GM13976 (cell line): ENCODE measurements around the gene TJP3.
"Not testable (repeated sequence)": the region's sequence is repeated elsewhere in the genome, so short reads cannot be mapped to it uniquely, and the experiment has no call there.

Source experiments
- DNase-seq: peaks from one replicate; pipeline ENCODE4 v3.0.0; 2012; ENCODE audit warnings: low spot score
- in situ Hi-C: fragments of 300-500 bp; cut with MboI; formaldehyde crosslinking; loops from one replicate; pipeline ENCODE4 v1.12.0; 2022; ENCODE audit warnings: low sequenced_read_pairs, mixed read lengths, inconsistent platforms; ENCODE audit not compliant: unreplicated experiment
- TF ChIP-seq, protein P1 (sequence below): IDR thresholded peaks from 2 replicates; pipeline ENCODE4 v1.5.1; 2012; ENCODE audit warnings: borderline replicate concordance, mild to moderate bottlenecking; ENCODE audit not compliant: insufficient read depth; ENCODE audit errors: extremely low read depth, missing control alignments, control extremely low read depth

TJP3 gene

DNA sequence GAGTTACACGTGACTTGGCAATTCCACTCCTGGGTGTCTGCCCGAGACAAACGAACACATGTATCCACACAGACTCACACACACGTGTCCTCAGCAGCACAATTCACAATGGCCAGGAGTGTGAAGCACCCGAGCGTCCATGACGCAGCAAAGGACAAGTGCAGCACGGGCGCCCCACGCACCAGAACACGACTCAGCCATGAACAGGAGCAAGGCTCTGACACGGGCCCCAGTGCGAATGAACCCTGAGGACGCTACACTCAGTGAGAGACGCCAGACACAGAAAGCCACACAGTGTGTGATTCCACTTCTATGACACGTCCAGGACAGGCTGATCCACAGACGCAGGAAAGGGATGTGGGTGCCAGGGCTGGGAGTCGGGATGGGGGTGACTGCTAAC is 44.3 kb upstream of the TJP3 start:
- no peak for DNase-seq
- in situ Hi-C loops = no loop called here
- TF ChIP-seq, protein P1, sequence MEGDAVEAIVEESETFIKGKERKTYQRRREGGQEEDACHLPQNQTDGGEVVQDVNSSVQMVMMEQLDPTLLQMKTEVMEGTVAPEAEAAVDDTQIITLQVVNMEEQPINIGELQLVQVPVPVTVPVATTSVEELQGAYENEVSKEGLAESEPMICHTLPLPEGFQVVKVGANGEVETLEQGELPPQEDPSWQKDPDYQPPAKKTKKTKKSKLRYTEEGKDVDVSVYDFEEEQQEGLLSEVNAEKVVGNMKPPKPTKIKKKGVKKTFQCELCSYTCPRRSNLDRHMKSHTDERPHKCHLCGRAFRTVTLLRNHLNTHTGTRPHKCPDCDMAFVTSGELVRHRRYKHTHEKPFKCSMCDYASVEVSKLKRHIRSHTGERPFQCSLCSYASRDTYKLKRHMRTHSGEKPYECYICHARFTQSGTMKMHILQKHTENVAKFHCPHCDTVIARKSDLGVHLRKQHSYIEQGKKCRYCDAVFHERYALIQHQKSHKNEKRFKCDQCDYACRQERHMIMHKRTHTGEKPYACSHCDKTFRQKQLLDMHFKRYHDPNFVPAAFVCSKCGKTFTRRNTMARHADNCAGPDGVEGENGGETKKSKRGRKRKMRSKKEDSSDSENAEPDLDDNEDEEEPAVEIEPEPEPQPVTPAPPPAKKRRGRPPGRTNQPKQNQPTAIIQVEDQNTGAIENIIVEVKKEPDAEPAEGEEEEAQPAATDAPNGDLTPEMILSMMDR = no peak

DNA sequence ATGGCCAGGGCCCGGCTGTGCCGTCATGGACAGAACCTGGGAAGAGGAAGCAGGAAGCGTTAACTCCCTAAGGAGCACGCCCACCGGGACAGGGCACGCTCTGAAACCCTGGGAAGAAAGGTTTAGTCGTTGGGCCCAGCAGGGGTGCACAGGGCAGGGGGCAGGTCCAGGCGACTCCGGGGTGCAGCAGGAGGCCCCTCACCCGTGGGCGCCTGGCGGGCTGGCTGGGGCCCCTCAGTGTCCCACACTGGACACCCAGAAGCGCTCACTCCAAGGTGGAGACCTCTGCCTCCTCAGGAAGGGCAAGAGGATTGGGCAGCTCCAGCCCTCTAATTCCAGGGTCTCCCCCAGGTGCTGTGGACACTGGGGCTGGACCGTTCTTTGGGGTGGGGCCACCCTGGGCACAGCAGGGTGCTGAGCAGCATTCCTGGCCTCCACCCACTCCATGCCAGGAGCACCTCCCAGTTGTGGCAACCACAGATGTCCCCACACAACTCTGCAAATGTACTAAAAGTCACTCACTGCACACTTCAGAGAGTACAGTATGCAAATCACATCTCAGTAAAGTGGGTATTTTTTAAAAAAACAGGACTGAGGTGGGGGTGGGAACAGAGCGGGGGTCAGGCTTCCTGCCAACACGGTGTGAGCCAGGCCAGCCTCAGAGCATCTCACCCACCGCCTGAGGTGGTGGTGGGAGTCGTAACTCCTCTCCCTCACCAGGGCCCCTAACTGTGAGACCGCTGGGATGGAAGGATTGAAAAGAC is 43.1 kb upstream of the TJP3 start:
- TF ChIP-seq, protein P1 = no peak
- no peak for DNase-seq
- in situ Hi-C loops = no loop called here

DNA sequence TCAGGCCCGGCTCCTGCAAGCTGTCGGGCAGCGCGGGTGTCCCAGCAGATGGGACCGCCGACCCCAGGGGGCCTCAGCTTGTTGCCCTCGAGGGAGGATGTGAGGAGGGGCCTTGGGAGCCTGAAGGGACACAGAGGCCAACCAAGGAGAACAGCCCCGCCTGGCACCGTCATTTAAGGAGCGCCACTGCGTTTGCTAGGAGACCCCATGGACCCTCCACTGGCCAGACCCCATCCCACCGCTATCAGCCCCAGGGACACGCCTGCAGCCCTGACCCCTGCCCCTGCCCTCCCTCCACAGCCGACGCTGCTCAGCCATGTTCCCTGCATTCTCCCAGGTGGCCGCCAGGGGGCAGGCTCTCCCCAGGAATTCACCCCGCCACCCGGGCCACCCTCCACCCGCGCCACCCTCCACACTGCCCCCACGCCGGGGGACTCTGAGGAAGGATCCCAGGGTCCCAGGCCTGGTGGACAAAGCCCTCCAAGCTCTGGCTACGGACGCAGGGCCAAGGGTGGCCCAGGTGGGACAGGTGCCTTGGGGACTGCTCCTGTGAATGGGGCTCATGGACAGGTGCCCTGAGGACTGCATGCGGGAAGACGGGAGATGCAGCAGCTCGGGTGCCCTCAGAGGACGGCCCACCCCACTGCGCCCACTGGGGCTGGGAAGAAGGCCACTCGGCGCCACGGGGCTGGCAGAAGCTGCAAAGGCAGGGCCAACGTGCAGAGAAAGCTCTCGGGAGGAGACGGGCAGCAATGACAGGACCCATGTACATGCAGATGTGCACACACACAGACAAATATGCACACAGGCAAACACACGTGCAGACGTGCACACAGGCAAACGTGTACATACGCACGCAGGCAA is 42.3 kb upstream of the TJP3 start:
- peak; percentile 92 for DNase-seq
- TF ChIP-seq, protein P1 = peak; percentile 93
- in situ Hi-C loops = no loop called here

DNA sequence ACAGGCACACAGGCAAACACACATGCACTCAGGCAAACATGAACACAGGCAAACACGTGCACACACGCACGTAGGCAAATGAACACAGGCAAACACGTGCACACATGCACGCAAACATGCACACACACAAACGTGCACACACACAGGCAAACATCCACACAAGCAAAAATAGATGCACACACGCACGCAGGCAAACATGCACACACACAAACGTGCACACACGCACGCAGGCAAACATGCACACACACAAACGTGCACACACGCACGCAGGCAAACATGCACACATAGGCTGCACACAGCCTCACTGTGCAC is 41.7 kb upstream of the TJP3 start:
- DNase-seq, in situ Hi-C loops: not testable (repeated sequence)

DNA sequence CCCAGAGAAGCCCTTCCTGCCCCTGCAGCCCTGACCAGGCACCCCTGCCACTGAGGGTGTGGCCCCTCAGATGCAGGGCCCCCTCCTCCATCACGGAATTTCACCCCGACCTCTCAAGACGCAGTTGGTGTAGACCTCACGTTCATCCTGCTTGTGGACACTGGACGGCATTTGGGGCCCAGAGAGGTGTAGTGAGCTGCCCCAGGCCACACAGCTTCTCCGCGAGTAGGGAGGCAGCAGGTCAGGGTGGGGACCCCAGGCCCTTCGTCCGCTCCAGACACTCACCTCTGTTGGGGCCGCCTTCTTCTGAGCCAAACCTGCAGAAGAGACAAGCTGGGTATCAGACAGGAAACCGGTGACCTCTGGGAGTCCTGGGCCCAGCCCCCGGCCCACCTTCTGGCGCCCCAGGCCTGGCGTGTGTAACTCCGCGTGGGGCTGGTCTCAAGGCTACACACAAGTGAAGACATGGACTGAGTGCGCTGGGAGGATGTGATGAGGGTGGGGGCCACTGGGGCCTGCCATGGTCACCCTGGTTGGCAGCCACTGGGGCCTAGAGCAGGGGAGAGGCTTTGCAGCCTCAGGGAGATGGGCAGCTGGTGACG is 41.0 kb upstream of the TJP3 start:
- TF ChIP-seq, protein P1 = no peak
- in situ Hi-C loops = no loop called here

DNA sequence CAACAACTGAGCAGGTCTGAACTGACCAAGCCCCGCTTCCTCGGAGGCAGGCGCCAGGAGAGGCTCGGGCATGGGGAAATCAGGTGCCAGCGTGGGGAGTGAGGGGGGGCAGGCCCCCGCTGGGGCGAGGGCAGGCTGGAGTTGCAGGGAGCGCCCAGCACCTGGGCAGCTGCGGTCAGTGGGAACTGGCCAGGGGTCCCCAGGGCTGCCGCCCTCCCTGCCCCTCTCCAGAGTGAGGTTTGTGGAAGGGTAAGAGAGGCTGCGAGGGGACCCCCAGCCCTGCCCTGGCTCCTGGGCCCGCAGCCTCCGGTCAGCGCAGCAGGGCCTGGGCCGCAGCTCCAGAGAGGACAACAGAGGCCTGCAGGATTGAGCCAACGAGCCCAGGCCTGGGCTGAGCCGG is 40.4 kb upstream of the TJP3 start:
- in situ Hi-C loops = no loop called here
- DNase-seq = no peak
- TF ChIP-seq, protein P1 = no peak

More for the DNA sequence above, 41.0 kb upstream of the TJP3 start:
- DNase-seq = no peak
